HL-60 (cell line): ENCODE results near the gene TMEM86B.
A peak's percentile ranks its signal among the peaks of the same experiment; 100 is the strongest.

ENCODE experiments used
- DNase-seq, 2 experiments: peaks; one replicate each; pipeline ENCODE4 v3.0.0-alpha.2; 2010 to 2020; ENCODE audit warnings: low read depth in 1 of 2, low spot score in 1 of 2
- H3K27ac ChIP-seq: fragments of 250-450 bp; sonication (Bioruptor Pico); replicated peaks from 2 replicates; pipeline ENCODE4 v1.5.1; 2020; ENCODE audit warnings: mild to moderate bottlenecking, moderate library complexity
- H3K27me3 ChIP-seq: fragments of 250-450 bp; sonication (Bioruptor Pico); 2 replicates; pipeline ENCODE4 v1.5.1; 2021; ENCODE audit warnings: mild to moderate bottlenecking, moderate library complexity; ENCODE audit not compliant: insufficient read depth, poor library complexity, severe bottlenecking
- H3K4me3 ChIP-seq: replicated peaks from 2 replicates; pipeline ENCODE4 v1.5.1; 2011; ENCODE audit warnings: mild to moderate bottlenecking, control low read depth, low read length; ENCODE audit not compliant: insufficient read depth
- GABPA ChIP-seq: IDR thresholded peaks from 2 replicates; pipeline ENCODE4 v1.6.1; 2012; ENCODE audit warnings: low read depth
- POLR2AphosphoS5 ChIP-seq: IDR thresholded peaks from 2 replicates; pipeline ENCODE4 v1.6.1; 2012; ENCODE audit warnings: low read depth
- REST ChIP-seq: IDR thresholded peaks from 2 replicates; pipeline ENCODE4 v1.6.1; 2012; ENCODE audit warnings: low read depth; ENCODE audit not compliant: insufficient replicate concordance
- SPI1 ChIP-seq: IDR thresholded peaks from 2 replicates; pipeline ENCODE4 v1.6.1; 2012; ENCODE audit warnings: low read depth, mild to moderate bottlenecking, borderline replicate concordance
- TF ChIP-seq, protein P1 (sequence below): IDR thresholded peaks from one replicate; pipeline ENCODE4 v1.5.1; 2011; ENCODE audit warnings: low read length, control low read depth, inconsistent platforms; ENCODE audit not compliant: insufficient read depth

The TMEM86B gene

GRCh38 chr19:55257461-55258420, 29.2 kb upstream of the TMEM86B start:
- no peaks in the 10 kb centered on the region for H3K27me3 ChIP-seq
- peak overlapping the region; percentile 98 for H3K27ac ChIP-seq
- no peak; the same call in 1 of the 2 replicates for TF ChIP-seq POLR2AphosphoS5
- TF ChIP-seq, protein P1, sequence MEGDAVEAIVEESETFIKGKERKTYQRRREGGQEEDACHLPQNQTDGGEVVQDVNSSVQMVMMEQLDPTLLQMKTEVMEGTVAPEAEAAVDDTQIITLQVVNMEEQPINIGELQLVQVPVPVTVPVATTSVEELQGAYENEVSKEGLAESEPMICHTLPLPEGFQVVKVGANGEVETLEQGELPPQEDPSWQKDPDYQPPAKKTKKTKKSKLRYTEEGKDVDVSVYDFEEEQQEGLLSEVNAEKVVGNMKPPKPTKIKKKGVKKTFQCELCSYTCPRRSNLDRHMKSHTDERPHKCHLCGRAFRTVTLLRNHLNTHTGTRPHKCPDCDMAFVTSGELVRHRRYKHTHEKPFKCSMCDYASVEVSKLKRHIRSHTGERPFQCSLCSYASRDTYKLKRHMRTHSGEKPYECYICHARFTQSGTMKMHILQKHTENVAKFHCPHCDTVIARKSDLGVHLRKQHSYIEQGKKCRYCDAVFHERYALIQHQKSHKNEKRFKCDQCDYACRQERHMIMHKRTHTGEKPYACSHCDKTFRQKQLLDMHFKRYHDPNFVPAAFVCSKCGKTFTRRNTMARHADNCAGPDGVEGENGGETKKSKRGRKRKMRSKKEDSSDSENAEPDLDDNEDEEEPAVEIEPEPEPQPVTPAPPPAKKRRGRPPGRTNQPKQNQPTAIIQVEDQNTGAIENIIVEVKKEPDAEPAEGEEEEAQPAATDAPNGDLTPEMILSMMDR = no peak
- no peak for TF ChIP-seq REST
- no peak for TF ChIP-seq GABPA
- TF ChIP-seq SPI1 = no peak
- DNase-seq = peak in 1 of 2 experiments; percentile 64
- peak overlapping the region; percentile 75 for H3K4me3 ChIP-seq

DNA sequence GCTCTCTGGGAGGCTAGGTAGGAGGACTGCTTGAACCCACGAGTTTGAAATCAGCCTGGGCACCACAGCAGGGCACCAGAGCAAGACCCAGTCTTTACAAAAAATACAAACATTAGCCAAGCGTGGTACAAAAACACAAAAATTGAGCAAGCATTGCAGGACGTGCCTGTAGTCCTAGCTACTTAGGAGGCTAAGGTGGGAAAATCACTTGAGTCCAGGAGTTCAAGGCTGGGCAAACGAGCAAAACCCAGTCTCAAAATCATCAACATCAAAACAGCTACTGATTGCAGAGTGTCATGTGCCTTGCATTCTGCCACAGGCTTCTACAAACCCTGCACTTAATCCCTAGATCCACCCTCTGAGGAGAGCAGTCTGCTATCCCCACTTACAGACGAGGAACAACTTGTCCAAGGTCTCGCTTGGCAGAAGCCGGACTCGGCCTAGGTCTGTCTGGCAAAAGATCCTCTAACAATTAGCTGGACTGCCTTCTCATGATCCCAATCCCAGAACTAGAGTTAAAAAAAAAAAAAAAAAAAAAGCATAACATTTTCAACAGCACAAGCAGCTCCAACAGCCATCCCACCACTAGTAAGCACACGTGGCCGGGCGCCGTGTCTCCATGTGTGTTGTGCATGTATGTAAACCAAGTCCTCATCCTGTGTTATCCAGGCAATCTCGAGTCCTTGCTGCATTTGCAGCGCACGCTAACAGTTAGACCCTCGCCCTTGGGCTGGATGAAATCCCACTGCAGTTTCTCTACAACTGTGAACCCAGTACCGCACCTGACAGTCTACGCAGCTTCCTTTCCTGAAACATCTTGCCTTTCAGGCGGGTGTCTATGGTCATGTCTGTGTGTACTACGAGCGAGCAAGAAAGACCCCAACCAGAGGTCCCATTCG, 28.2 kb upstream of the TMEM86B start:
- Histone ChIP-seq H3K4me3 (peak overlapping the region; percentile 75), H3K27me3 (no peaks in the 10 kb centered on the region), H3K27ac (peak overlapping the region; percentile 98)
- peak in 1 of 2 experiments; percentile 22 for DNase-seq
- TF ChIP-seq SPI1 = no peak
- TF ChIP-seq, protein P1 = no peak
- TF ChIP-seq POLR2AphosphoS5 = no peak
- TF ChIP-seq GABPA = no peak
- TF ChIP-seq REST = no peak

DNA sequence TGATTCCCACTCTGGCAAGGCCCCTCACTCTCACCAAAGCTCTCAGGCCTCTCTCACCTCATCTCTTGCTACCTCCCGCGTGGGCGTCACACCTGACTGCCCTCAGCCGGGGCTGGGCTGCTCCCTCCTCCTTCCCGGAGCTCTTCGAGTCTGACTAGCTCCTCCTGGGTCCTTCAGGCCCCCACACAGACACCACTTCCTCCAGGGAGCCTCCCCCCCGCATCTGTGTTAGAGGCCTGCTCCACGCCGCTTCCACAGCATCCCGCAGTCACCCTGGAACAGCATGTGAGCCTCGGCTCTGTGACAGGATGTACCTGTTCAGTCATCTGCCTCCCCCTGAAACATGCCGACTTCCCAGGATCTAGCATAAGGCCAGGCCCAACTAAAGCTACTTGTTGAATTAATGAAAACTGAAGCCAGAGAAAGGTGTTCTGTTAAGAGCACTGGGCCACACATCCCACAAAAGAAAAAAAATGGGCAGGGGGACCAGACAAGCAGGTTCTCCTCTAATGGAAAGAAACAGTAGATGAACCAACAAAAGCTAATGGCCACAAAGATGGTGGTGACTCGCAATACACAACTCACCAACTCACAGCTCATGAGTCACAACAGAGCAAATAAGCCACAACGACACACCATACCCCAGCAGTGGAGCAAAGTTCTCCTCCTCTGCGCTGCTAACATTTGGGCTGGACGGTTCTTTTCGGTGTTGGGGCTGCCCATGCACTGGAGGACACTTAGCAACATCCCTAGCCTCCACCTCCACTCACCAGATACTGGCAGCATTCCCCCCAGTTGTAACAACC, 27.3 kb upstream of the TMEM86B start:
- Histone ChIP-seq H3K4me3 (peak overlapping the region; percentile 75), H3K27me3 (no peaks in the 10 kb centered on the region), H3K27ac (peak overlapping the region; percentile 98)
- DNase-seq = peak in 1 of 2 experiments; percentile 82
- TF ChIP-seq REST (peak; percentile 13), POLR2AphosphoS5 (peak; percentile 30; the same call in 1 of the 2 replicates), GABPA (no peak), SPI1 (peak; percentile 62; the same call in 1 of the 2 replicates)
- TF ChIP-seq, protein P1 = no peak
